A673 (cell line): ENCODE measurements around the gene CDK5RAP3. TPM values are rescaled to one million over a fixed set of nuclear protein-coding genes. Genes with fewer than 3 reads are reported as not detected.
A peak's percentile ranks its signal among the peaks of the same experiment; 100 is the strongest.

Source experiments
- BruUV-seq: library from RNA; stranded (reverse); fragments of 400-500 nt; replicated peaks from 2 replicates; lab custom pipeline; 2021; lab: Mats Ljungman, UMichigan
- CTCF ChIA-PET: fragments of 300-600 bp; sonication (Branson Sonifier 250); formaldehyde crosslinking; loops from one replicate; lab custom pipeline; 2022; ENCODE audit warnings: antibody characterized with exemption; lab: Charles Lee
- POLR2A ChIA-PET: fragments of 300-600 bp; sonication (Branson Sonifier 250); formaldehyde crosslinking; loops from one replicate; lab custom pipeline; 2022; ENCODE audit warnings: antibody characterized with exemption; ENCODE audit not compliant: low non-redundant PET; lab: Charles Lee
- DNase-seq: peaks from one replicate; pipeline ENCODE4 v3.0.0-alpha.2; 2015; ENCODE audit warnings: low spot score
- H3K27ac ChIP-seq: fragments of 200-600 bp; sonication (generic); 2 replicates; pipeline ENCODE4 v1.5.1; 2016; ENCODE audit warnings: mixed run types, low read depth, mild to moderate bottlenecking, mixed read lengths, antibody characterized with exemption, low read length; ENCODE audit not compliant: poor library complexity, severe bottlenecking
- H3K27me3 ChIP-seq: fragments of 200-600 bp; sonication (generic); replicated peaks from 2 replicates; pipeline ENCODE4 v1.6.1; 2017; ENCODE audit warnings: mixed run types, low read depth, mild to moderate bottlenecking, mixed read lengths, antibody characterized with exemption, low read length; ENCODE audit not compliant: insufficient read depth, poor library complexity
- H3K36me3 ChIP-seq: fragments of 200-600 bp; sonication (generic); 2 replicates; pipeline ENCODE4 v1.6.1; 2016; ENCODE audit warnings: mixed run types, mild to moderate bottlenecking, mixed read lengths, antibody characterized with exemption, low read length; ENCODE audit not compliant: insufficient read depth, poor library complexity, severe bottlenecking
- H3K4me1 ChIP-seq: fragments of 200-600 bp; sonication (generic); 2 replicates; pipeline ENCODE4 v1.6.1; 2017; ENCODE audit warnings: mixed run types, mild to moderate bottlenecking, mixed read lengths, antibody characterized with exemption, low read length; ENCODE audit not compliant: insufficient read depth, poor library complexity, severe bottlenecking
- H3K4me3 ChIP-seq: fragments of 200-600 bp; sonication (generic); 2 replicates; pipeline ENCODE4 v1.5.1; 2016; ENCODE audit warnings: low read depth, mixed run types, mild to moderate bottlenecking, mixed read lengths, low read length; ENCODE audit not compliant: poor library complexity, severe bottlenecking
- H3K9me3 ChIP-seq: fragments of 200-600 bp; sonication (generic); 2 replicates; pipeline ENCODE4 v1.6.1; 2016; ENCODE audit warnings: mixed run types, low read depth, mild to moderate bottlenecking, mixed read lengths, antibody characterized with exemption, low read length; ENCODE audit not compliant: poor library complexity, severe bottlenecking
- EZH2 ChIP-seq: fragments of 200-600 bp; sonication (generic); IDR thresholded peaks from 2 replicates; pipeline ENCODE4 v1.6.1; 2017; ENCODE audit warnings: borderline replicate concordance, low read depth, mild to moderate bottlenecking, mixed read lengths, antibody characterized with exemption, low read length; ENCODE audit not compliant: poor library complexity, severe bottlenecking
- intact Hi-C: fragments of 100-400 bp; cut with micrococcal nuclease; formaldehyde crosslinking; loops from one replicate; pipeline ENCODE4 v1.10.0; 2022; ENCODE audit not compliant: unreplicated experiment
- total RNA-seq: library from RNA; stranded (reverse); gene quantifications from 2 replicates; pipeline ENCODE4 v1.2.3, GENCODE V29; 2021
- TF ChIP-seq, protein P1 (sequence below): fragments of 300-800, 200-600 bp; sonication (generic); conservative IDR thresholded peaks from 2 replicates; pipeline ENCODE4 v1.5.1; 2017; ENCODE audit warnings: low read depth, mild to moderate bottlenecking, antibody characterized with exemption, low read length, moderate library complexity, mixed read lengths

The CDK5RAP3 gene
- total RNA-seq, 1 experiment from 2014 or later, result 172 TPM

DNA sequence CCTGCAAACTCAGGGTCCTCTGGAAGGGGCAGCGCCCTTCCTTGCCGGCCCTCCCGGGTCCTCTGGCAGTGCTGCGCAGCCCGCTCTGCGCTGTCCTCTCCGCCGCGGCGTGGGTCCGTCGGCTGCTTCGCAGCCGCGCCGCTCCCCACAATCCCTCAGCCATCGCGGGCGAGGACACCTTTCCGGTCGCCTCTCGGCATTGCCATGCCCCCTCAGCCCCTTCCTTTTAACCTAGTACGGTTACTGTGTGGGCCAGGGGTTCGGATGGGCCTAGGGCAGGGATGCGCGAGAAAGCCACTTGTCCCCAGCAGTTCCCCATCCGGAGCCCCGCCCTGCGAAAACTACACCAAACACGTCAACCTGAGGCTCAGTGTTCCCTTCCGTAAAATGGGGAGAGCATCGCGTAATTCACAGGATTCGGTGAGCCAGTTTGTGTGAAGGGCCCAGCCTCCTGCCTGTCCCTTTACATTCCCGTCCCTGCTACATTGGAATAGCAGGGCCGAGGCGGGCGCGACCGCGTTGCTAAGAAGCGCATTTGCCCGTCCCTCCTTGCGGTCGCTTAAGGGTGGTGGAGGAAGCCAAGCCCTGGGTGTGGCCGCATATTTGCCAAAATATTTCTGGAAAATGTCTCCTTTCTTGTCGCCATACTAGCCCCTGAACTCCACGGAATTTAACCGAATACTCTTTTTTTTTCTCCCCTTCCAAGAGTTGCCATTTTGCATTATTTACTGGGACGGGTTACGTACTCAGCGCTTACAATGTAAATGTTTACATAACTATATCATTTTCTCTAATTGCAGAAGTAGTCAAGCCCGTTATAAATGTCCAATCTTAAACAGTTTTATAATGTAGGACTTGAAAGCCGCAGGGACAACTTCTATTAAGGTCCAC lies 53.5 kb downstream of the CDK5RAP3 start:
- peak; percentile 68 for DNase-seq
- BruUV-seq, result no TSS peak
- no peaks in the 10 kb centered on the region for H3K36me3 ChIP-seq
- peak overlapping the region; percentile 57 for H3K27ac ChIP-seq
- intact Hi-C loops, result loop anchor here (1.0 to 10.0 kb wide), 4 partner anchors 24 to 594 kb away; partner anchors contain the start of gene NFE2L1
- no peaks in the 10 kb centered on the region for H3K27me3 ChIP-seq
- no peak for TF ChIP-seq EZH2
- TF ChIP-seq, protein P1, sequence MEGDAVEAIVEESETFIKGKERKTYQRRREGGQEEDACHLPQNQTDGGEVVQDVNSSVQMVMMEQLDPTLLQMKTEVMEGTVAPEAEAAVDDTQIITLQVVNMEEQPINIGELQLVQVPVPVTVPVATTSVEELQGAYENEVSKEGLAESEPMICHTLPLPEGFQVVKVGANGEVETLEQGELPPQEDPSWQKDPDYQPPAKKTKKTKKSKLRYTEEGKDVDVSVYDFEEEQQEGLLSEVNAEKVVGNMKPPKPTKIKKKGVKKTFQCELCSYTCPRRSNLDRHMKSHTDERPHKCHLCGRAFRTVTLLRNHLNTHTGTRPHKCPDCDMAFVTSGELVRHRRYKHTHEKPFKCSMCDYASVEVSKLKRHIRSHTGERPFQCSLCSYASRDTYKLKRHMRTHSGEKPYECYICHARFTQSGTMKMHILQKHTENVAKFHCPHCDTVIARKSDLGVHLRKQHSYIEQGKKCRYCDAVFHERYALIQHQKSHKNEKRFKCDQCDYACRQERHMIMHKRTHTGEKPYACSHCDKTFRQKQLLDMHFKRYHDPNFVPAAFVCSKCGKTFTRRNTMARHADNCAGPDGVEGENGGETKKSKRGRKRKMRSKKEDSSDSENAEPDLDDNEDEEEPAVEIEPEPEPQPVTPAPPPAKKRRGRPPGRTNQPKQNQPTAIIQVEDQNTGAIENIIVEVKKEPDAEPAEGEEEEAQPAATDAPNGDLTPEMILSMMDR, result no peak
- peak overlapping the region; percentile 46 for H3K4me3 ChIP-seq
- H3K4me1 ChIP-seq, result peaks cover 44% of the 10 kb centered on the region
- POLR2A ChIA-PET, result no interaction called here
- CTCF ChIA-PET, result interaction anchor here (0.7 to 1.4 kb wide), 7 partner anchors 30 to 125 kb away, joined by 3 to 8 read pairs (median 4); no protein-coding TSS in a partner anchor
- no peaks in the 10 kb centered on the region for H3K9me3 ChIP-seq

DNA sequence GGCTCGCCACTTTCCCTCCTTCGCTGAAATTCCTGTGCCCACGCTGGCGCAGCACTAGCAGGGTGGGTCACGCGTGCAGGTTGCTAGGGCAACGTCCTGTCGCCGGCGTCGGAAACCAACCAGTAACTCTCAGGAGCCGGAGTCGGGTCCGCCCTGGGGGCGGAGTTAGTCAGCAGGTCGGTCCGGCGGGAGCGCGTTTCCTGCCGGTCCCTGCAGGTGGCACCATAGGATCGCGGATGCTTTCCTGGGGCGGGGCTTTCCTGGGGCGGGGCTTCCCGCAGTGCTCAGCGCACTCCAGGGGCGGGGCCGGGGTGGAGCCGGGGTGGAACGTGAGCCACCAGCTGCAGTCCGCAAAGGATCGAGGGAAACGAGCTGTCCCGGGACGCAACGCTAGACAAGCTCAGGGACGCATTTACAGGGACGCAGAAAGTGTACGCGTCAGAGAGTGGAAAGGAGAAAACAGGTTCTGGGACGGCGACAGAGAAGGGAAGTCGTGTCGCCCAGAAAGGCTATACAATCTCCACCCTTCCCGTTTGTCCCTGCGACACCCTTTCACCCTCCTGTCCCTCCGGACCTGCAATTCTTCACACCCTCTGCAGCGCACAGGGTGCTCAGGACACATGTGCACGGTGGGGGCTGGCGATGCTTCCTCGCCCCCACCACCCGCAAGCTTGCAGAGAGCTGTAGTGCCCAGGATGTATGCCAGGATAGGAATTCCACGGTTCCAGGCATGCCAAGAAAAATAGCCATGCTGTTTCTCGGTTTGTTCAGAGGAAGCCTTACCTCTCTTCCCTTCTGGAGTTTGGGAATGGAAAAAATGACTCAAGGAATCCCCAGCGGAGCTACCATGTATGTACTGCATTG lies 54.4 kb downstream of the CDK5RAP3 start:
- no TSS peak for BruUV-seq
- peak; percentile 99 for DNase-seq
- H3K9me3 ChIP-seq, result no peaks in the 10 kb centered on the region
- no peak overlapping the region for H3K27ac ChIP-seq
- no peaks in the 10 kb centered on the region for H3K36me3 ChIP-seq
- POLR2A ChIA-PET, result no interaction called here
- CTCF ChIA-PET, result interaction anchor here (0.5 to 1.4 kb wide), 12 partner anchors 29 to 589 kb away, joined by 3 to 8 read pairs (median 4); no protein-coding TSS in a partner anchor
- TF ChIP-seq EZH2, result no peak
- TF ChIP-seq, protein P1, result peak; percentile 95
- no peaks in the 10 kb centered on the region for H3K27me3 ChIP-seq
- peaks cover 44% of the 10 kb centered on the region for H3K4me1 ChIP-seq
- peak overlapping the region; percentile 46 for H3K4me3 ChIP-seq
- intact Hi-C loops, result loop anchor here (1.0 to 10.0 kb wide), 4 partner anchors 23 to 594 kb away; partner anchors contain the start of gene NFE2L1

DNA sequence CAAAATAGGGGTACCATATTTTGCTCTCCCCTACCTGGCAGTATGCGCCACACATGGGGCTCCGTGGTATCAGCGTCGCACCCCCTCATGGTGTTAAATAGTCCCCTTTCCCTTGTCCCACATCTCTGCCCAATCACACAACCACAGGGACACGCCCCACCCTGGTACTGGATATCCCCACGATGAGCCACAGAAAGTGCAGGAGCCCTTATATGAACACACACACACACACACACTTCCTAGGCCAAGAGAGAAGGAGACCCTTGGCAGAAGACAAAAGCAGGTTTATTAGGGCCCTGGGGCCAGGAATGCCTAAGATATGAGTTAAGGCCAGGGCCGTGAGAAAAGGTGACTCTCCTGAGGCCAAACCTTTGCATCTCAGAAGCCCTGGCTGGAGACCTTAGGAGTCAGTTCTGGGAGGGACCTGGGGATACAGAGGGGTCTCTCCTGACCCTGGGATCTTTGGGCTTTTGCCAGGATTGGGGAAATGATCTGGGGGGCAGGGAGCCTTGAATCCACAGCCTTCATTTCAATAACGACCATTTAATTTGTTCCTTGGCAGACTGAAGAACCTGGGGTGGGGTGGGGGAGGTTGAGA lies 55.1 kb downstream of the CDK5RAP3 start:
- Histone ChIP-seq H3K9me3 (no peaks in the 10 kb centered on the region), H3K4me3 (peak overlapping the region; percentile 46), H3K36me3 (no peaks in the 10 kb centered on the region), H3K27ac (no peak overlapping the region), H3K4me1 (peaks cover 44% of the 10 kb centered on the region), H3K27me3 (no peaks in the 10 kb centered on the region)
- no TSS peak for BruUV-seq
- CTCF ChIA-PET, result interaction anchor here (0.6 to 1.4 kb wide), 10 partner anchors 10 to 123 kb away, joined by 3 to 7 read pairs (median 4); no protein-coding TSS in a partner anchor
- intact Hi-C loops, result loop anchor here (1.0 to 10.0 kb wide), 5 partner anchors 22 to 593 kb away; partner anchors contain the start of gene NFE2L1
- POLR2A ChIA-PET, result no interaction called here
- DNase-seq, result no peak
- TF ChIP-seq EZH2, result no peak
- TF ChIP-seq, protein P1, result no peak
